K562 (cell line): ENCODE results near the gene WDR64. TPM values are rescaled to one million over a fixed set of nuclear protein-coding genes. Genes with fewer than 3 reads are reported as not detected.

ENCODE experiments used
- E2F3 ChIP-seq: fragments of 250-450 bp; sonication (Bioruptor Pico); IDR thresholded peaks from 2 replicates; pipeline ENCODE4 v1.4.0; 2020; ENCODE audit warnings: mild to moderate bottlenecking
- KDM1A ChIP-seq, 2 experiments: fragments of 450-650 bp; IDR thresholded peaks; 2 replicates each; pipeline ENCODE4 v1.6.1; 2016; ENCODE audit warnings: mild to moderate bottlenecking in 2 of 2
- L3MBTL2 ChIP-seq: fragments of 450-650 bp; IDR thresholded peaks from 2 replicates; pipeline ENCODE4 v1.6.1; 2016; ENCODE audit warnings: mild to moderate bottlenecking, moderate library complexity
- LCOR ChIP-seq: sonication (generic); formaldehyde crosslinking; IDR thresholded peaks from 2 replicates; pipeline ENCODE4 v1.8.0; 2022; ENCODE audit warnings: mild to moderate bottlenecking, missing genetic modification reagents
- MTA1 ChIP-seq: fragments of 450-650 bp; IDR thresholded peaks from 2 replicates; pipeline ENCODE4 v1.6.1; 2017; ENCODE audit warnings: borderline replicate concordance
- NFE2L1 ChIP-seq: fragments of 450-650 bp; IDR thresholded peaks from 2 replicates; pipeline ENCODE4 v1.6.1; 2016; ENCODE audit warnings: missing genetic modification characterization, low read depth, mild to moderate bottlenecking, missing compliant biosample characterization, moderate library complexity, borderline replicate concordance
- NR2C2 ChIP-seq, 2 experiments: fragments of 200-800 bp in 1 of 2; sonication (Bioruptor generic) in 1 of 2; sonication (generic) in 1 of 2; formaldehyde crosslinking in 1 of 2; IDR thresholded peaks; 2 replicates each; pipeline versions ENCODE4 v1.6.1 to v1.8.0; 2016 to 2022; ENCODE audit warnings: mild to moderate bottlenecking in 1 of 2, missing compliant biosample characterization in 1 of 2, missing genetic modification characterization in 1 of 2, missing genetic modification reagents in 1 of 2
- POLR2B ChIP-seq: fragments of 450-650 bp; IDR thresholded peaks from 2 replicates; pipeline ENCODE4 v1.6.1; 2018; ENCODE audit warnings: low read depth; ENCODE audit not compliant: partially characterized antibody
- PPARD ChIP-seq: fragments of 250-450 bp; sonication (Bioruptor Pico); IDR thresholded peaks from 2 replicates; pipeline ENCODE4 v1.8.0; 2022; ENCODE audit warnings: inconsistent platforms, mild to moderate bottlenecking, moderate library complexity
- PTBP1 ChIP-seq: fragments of 200-400 bp; formaldehyde crosslinking; IDR thresholded peaks from 2 replicates; pipeline ENCODE4 v1.6.1; 2017; ENCODE audit warnings: low read depth, low read length
- RBM14 ChIP-seq: fragments of 200-400 bp; formaldehyde crosslinking; IDR thresholded peaks from 2 replicates; pipeline ENCODE4 v1.6.1; 2018; ENCODE audit warnings: low read depth, mild to moderate bottlenecking, low read length, moderate library complexity, borderline replicate concordance; ENCODE audit not compliant: insufficient read depth
- SIRT6 ChIP-seq: IDR thresholded peaks from one replicate; pipeline ENCODE4 v1.6.1; 2012; ENCODE audit warnings: low read depth, mild to moderate bottlenecking, control low read depth, inconsistent platforms, low read length, moderate library complexity
- SP2 ChIP-seq: IDR thresholded peaks from 2 replicates; pipeline ENCODE4 v1.6.1; 2011; ENCODE audit warnings: mild to moderate bottlenecking, low read depth, low read length, moderate library complexity; ENCODE audit not compliant: poor library complexity, severe bottlenecking; ENCODE audit errors: extremely low read depth
- ZNF263 ChIP-seq: sonication (generic); formaldehyde crosslinking; IDR thresholded peaks from 2 replicates; pipeline ENCODE4 v1.8.0; 2022; ENCODE audit warnings: mild to moderate bottlenecking, missing genetic modification reagents, borderline replicate concordance
- ZNF717 ChIP-seq: fragments of 250-450 bp; sonication (Bioruptor Pico); IDR thresholded peaks from 2 replicates; pipeline ENCODE4 v1.5.0; 2021
- polyA plus RNA-seq, 8 experiments: library from polyadenylated mRNA; depleted of rRNA in 4 of 8; stranded (reverse) in 5 of 8; unstranded in 3 of 8; fragments of >200 nt; fragmentation: Nextera tagmentation in 2 of 8; fragmentation: Illumina TruSeq in 1 of 8; extraction: Ambion mirVana in 2 of 8; extraction: Trizol in 1 of 8; gene quantifications; 2 replicates each; pipeline versions ENCODE4 v1.2.1 to v1.2.3, GENCODE V29; 2011 to 2014; ENCODE audit warnings: inconsistent platforms in 1 of 8, missing spikeins in 1 of 8
- total RNA-seq, 7 experiments: library from RNA; depleted of rRNA in 6 of 7; stranded (reverse); fragments of >200 nt in 6 of 7; fragmentation: Illumina TruSeq in 2 of 7; extraction: Trizol in 2 of 7; gene quantifications; 2 replicates each; pipeline versions ENCODE4 v1.2.1 to v1.2.3, GENCODE V29; 2011 to 2021; ENCODE audit warnings: low replicate concordance in 1 of 7
- TF ChIP-seq, protein P1 (sequence below): fragments of 250-450 bp; sonication (Bioruptor Pico); IDR thresholded peaks from 2 replicates; pipeline ENCODE4 v1.8.0; 2021; ENCODE audit warnings: borderline replicate concordance, mild to moderate bottlenecking, moderate library complexity; ENCODE audit not compliant: poor library complexity, severe bottlenecking
- TF ChIP-seq, protein P2 (sequence below): fragments of 450-650 bp; IDR thresholded peaks from 2 replicates; pipeline ENCODE4 v1.6.1; 2016; ENCODE audit warnings: missing biosample characterization, missing genetic modification characterization
- TF ChIP-seq, protein P3 (sequence below): conservative IDR thresholded peaks from 2 replicates; pipeline ENCODE4 v1.6.1; 2011; ENCODE audit warnings: low read depth, mild to moderate bottlenecking, low read length; ENCODE audit not compliant: control insufficient read depth
- TF ChIP-seq, protein P4 (sequence below): fragments of 450-650 bp; IDR thresholded peaks from 2 replicates; pipeline ENCODE4 v1.6.1; 2016; ENCODE audit warnings: antibody characterized with exemption
- TF ChIP-seq, protein P5 (sequence below), 2 experiments: IDR thresholded peaks; 2 replicates each; pipeline ENCODE4 v1.6.1; 2012; ENCODE audit warnings: improper control_type of control experiment in 2 of 2, low read depth in 2 of 2, low read length in 2 of 2, borderline replicate concordance in 1 of 2

WDR64 gene
- total and polyA plus RNA-seq, 9 of the 15 experiments (the other 6 are each of a cell fraction or from before 2014, with no cell fraction given), result 0.06 to 0.29 (median 0.19) TPM; not detected in 5

DNA sequence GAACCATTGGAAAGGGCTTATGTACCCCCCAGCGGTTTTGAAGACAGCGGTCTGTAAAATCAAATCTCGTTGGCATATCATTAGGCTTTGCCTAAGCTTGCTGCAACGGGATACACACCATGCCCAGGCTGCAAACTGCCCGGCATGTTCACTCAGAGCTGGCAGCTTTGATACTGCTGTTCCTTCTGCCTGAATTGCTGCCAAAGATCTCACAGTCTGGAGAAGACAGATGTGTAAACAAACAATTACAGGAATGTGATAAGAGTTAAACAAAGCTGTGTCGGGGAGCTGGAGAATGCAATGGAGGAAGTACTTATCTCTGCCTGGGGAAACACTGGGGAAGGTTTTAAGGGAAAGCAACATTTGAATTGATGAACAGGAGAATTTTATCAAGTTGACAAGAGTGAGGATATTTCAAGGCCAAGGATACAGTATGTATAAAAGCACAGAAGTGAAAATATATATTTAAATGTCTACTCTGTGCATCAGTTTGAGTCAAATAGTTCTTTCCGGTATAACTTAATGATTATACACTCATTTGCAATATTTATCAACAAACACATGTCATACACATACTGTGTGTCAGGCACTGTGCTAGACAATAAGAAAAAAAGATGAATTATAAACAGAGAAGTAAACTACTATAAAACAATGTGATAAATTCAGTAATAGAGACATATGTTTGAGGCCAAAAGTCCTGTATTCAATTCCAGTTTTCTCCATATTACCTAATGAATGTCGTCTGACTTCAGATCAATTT, 41.8 kb upstream of the WDR64 start (continued):
- TF ChIP-seq LCOR (CRISPR knock-in tag) (no peak), SP2 (no peak), RBM14 (no peak), L3MBTL2 (no peak), NR2C2 (CRISPR knock-in tag; IDR thresholded peaks at IDR 0.05) (no peak), NR2C2 (tag; IDR thresholded peaks at IDR 0.05) (no peak), E2F3 (no peak), ZNF263 (CRISPR knock-in tag) (no peak), KDM1A (IDR thresholded peaks at IDR 0.05) (peak; percentile 67 to 76; a peak in 3 of 4 replicates), POLR2B (no peak), PPARD (no peak), ZNF717 (CRISPR knock-in tag) (no peak), NFE2L1 (tag) (no peak), MTA1 (peak; percentile 37; the same call in 1 of the 2 replicates), PTBP1 (no peak), SIRT6 (no peak)
- TF ChIP-seq, protein P1, sequence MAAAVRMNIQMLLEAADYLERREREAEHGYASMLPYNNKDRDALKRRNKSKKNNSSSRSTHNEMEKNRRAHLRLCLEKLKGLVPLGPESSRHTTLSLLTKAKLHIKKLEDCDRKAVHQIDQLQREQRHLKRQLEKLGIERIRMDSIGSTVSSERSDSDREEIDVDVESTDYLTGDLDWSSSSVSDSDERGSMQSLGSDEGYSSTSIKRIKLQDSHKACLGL (CRISPR knock-in tag), result no peak
- TF ChIP-seq, protein P2, sequence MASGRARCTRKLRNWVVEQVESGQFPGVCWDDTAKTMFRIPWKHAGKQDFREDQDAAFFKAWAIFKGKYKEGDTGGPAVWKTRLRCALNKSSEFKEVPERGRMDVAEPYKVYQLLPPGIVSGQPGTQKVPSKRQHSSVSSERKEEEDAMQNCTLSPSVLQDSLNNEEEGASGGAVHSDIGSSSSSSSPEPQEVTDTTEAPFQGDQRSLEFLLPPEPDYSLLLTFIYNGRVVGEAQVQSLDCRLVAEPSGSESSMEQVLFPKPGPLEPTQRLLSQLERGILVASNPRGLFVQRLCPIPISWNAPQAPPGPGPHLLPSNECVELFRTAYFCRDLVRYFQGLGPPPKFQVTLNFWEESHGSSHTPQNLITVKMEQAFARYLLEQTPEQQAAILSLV (tag), result no peak
- TF ChIP-seq, protein P3, sequence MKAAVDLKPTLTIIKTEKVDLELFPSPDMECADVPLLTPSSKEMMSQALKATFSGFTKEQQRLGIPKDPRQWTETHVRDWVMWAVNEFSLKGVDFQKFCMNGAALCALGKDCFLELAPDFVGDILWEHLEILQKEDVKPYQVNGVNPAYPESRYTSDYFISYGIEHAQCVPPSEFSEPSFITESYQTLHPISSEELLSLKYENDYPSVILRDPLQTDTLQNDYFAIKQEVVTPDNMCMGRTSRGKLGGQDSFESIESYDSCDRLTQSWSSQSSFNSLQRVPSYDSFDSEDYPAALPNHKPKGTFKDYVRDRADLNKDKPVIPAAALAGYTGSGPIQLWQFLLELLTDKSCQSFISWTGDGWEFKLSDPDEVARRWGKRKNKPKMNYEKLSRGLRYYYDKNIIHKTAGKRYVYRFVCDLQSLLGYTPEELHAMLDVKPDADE, result no peak
- TF ChIP-seq, protein P4, sequence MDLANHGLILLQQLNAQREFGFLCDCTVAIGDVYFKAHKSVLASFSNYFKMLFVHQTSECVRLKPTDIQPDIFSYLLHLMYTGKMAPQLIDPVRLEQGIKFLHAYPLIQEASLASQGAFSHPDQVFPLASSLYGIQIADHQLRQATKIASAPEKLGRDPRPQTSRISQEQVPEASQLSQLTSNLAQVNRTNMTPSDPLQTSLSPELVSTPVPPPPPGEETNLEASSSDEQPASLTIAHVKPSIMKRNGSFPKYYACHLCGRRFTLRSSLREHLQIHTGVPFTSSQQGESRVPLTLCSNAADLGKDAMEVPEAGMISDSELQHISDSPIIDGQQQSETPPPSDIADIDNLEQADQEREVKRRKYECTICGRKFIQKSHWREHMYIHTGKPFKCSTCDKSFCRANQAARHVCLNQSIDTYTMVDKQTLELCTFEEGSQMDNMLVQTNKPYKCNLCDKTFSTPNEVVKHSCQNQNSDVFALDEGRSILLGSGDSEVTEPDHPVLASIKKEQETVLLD, result no peak
- TF ChIP-seq, protein P5, sequence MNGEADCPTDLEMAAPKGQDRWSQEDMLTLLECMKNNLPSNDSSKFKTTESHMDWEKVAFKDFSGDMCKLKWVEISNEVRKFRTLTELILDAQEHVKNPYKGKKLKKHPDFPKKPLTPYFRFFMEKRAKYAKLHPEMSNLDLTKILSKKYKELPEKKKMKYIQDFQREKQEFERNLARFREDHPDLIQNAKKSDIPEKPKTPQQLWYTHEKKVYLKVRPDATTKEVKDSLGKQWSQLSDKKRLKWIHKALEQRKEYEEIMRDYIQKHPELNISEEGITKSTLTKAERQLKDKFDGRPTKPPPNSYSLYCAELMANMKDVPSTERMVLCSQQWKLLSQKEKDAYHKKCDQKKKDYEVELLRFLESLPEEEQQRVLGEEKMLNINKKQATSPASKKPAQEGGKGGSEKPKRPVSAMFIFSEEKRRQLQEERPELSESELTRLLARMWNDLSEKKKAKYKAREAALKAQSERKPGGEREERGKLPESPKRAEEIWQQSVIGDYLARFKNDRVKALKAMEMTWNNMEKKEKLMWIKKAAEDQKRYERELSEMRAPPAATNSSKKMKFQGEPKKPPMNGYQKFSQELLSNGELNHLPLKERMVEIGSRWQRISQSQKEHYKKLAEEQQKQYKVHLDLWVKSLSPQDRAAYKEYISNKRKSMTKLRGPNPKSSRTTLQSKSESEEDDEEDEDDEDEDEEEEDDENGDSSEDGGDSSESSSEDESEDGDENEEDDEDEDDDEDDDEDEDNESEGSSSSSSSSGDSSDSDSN (IDR thresholded peaks at IDR 0.05; ENCODE audit: borderline replicate concordance in 1 of 2, low read depth in 2 of 2, low read length in 2 of 2), result no peak
